GM18505 (cell line): ENCODE data around the gene LMTK2.

Experiments used
- ATAC-seq: cut with Tn5 transposase; IDR thresholded peaks from one replicate; pipeline ENCODE4 v1.9.1; 2021; ENCODE audit not compliant: unreplicated experiment
- POLR2A ChIP-seq: IDR thresholded peaks from 4 replicates; pipeline ENCODE4 v1.6.1; 2011; ENCODE audit warnings: borderline replicate concordance; ENCODE audit not compliant: insufficient read depth, insufficient read length; ENCODE audit errors: extremely low read depth

Gene LMTK2

GRCh38 chr7:98180751-98181150 lies 74.1 kb downstream of the LMTK2 start:
- no peak for ATAC-seq
- no peak for TF ChIP-seq POLR2A

GRCh38 chr7:98185101-98185500 lies 78.4 kb downstream of the LMTK2 start:
- TF ChIP-seq POLR2A, result no peak

DNA sequence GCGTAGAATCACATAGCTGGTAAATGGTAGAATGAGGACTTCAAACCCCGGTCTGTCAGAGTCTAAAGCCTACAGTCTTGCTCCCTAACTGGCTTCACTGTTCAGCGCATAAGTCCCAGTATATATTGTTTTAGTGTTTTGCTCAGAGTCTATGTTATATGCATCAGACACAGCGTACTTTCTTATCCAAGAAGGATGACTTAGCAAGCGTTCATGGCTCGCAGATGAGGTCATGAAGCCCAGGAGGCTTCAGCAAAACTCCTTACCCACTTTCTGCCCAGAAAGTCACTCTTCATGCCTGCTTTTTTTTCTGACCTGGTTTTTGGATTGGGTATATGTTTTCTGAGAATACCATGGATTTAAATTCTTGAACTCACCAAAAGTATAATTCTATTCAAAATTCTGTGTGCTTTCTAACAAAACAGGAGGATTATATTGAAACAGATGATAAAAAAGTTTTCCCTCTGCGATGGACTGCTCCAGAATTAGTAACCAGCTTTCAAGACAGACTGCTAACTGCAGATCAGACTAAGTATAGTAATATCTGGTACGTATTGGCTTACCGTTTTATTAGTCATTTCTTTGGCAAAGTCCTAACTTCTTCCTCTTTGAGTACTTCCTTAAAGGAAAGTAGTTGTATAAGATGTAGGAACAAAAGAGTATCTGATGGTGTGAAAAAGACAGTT lies 79.9 kb downstream of the LMTK2 start:
- TF ChIP-seq POLR2A, result no peak
- ATAC-seq, result no peak

More at GRCh38 chr7:98185101-98185500, 78.4 kb downstream of the LMTK2 start:
- no peak for ATAC-seq

- TF ChIP-seq POLR2A, result no peak
- ATAC-seq, result no peak
Measured at GRCh38 chr7:98187138-98187502, 80.5 kb downstream of the LMTK2 start.

DNA sequence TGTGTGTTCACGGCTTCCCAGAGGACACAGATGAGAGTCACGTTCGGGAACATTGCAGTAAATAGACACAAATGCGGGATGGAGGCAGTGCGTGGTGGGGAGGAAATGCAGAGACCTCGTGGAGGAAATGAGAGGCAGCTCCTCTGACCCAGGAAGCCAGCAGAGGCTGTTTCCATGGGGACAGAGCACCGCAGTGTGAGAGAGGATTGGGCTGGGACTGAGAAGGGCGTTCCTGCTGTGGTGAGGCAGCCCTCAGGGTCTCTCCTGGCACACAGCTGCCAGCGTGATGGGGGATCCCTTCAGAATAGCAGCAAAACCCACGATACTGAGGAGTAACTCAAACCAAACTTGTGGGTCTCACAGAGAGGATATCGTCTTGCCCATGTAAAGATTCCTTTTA lies 82.9 kb downstream of the LMTK2 start:
- ATAC-seq, result no peak
- no peak for TF ChIP-seq POLR2A

DNA sequence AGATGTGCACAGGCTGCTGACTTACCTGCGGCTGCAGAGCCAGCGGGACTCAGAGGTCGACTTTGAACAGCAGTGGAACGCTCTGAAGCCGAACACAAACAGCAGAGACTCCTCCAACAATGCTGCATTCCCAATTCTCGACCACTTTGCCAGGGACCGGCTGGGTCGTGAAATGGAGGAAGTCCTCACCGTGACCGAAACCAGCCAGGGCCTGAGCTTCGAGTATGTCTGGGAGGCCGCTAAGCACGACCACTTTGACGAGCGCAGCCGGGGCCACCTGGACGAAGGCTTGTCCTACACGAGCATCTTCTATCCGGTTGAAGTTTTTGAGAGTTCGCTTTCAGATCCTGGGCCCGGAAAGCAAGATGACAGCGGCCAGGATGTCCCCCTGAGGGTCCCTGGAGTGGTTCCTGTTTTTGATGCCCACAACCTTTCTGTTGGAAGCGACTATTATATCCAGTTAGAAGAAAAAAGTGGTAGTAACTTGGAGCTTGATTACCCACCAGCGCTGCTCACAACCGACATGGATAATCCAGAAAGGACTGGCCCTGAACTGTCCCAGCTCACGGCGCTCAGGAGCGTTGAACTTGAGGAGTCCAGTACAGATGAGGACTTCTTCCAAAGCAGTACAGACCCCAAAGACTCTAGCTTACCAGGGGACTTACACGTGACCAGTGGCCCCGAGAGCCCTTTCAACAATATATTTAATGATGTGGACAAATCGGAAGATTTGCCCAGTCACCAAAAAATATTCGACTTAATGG lies 85.2 kb downstream of the LMTK2 start:
- TF ChIP-seq POLR2A, result no peak
- ATAC-seq, result no peak

DNA sequence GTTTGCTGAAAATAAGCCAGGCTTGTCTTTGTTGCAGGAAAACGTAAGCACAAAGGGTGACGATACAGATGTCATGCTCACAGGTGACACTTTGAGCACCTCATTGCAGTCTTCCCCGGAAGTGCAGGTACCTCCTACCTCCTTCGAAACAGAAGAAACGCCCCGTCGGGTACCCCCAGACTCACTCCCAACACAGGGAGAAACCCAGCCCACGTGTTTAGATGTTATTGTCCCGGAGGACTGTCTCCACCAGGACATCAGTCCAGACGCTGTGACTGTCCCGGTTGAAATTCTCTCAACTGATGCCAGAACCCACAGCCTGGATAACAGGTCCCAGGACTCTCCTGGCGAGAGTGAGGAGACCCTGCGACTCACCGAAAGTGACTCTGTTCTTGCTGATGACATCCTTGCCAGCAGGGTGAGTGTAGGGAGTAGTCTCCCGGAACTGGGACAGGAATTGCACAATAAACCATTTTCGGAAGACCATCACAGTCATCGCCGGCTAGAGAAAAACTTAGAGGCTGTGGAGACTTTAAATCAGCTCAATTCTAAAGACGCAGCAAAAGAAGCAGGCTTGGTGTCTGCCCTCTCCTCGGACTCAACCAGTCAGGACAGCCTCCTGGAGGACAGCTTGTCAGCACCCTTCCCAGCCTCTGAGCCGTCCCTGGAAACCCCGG lies 86.3 kb downstream of the LMTK2 start:
- ATAC-seq, result no peak
- TF ChIP-seq POLR2A, result no peak

DNA sequence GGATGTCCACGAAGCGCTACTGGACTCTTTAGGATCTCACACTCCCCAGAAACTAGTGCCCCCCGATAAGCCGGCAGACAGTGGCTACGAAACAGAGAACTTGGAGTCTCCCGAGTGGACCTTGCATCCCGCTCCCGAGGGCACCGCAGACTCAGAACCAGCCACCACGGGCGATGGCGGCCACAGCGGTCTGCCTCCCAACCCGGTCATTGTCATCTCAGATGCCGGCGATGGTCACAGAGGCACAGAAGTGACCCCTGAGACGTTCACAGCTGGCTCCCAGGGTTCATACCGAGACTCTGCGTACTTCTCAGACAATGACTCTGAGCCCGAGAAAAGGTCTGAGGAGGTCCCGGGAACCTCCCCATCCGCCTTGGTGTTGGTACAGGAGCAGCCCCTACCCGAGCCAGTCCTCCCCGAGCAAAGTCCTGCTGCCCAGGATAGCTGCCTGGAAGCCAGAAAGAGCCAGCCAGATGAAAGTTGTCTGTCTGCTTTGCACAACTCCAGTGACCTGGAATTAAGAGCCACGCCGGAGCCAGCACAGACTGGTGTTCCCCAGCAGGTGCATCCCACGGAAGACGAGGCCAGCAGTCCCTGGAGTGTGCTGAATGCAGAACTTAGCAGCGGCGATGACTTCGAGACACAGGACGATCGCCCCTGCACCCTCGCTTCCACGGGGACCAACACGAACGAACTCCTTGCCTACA lies 87.0 kb downstream of the LMTK2 start:
- ATAC-seq, result no peak
- no peak for TF ChIP-seq POLR2A

DNA sequence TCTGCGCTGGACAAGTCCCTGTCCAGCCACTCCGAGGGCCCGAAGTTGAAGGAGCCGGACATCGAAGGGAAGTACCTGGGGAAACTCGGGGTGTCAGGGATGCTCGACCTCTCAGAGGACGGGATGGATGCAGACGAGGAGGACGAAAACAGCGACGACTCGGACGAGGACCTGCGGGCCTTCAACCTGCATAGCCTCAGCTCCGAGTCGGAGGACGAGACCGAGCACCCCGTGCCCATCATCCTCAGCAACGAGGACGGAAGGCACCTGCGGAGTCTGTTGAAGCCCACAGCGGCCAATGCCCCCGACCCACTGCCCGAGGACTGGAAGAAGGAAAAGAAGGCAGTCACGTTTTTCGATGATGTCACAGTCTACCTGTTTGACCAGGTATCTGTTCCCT lies 87.5 kb downstream of the LMTK2 start:
- TF ChIP-seq POLR2A, result no peak
- ATAC-seq, result no peak

- no peak for TF ChIP-seq POLR2A
- no peak for ATAC-seq
Measured at GRCh38 chr7:98194672-98195457, 88.2 kb downstream of the LMTK2 start.

DNA sequence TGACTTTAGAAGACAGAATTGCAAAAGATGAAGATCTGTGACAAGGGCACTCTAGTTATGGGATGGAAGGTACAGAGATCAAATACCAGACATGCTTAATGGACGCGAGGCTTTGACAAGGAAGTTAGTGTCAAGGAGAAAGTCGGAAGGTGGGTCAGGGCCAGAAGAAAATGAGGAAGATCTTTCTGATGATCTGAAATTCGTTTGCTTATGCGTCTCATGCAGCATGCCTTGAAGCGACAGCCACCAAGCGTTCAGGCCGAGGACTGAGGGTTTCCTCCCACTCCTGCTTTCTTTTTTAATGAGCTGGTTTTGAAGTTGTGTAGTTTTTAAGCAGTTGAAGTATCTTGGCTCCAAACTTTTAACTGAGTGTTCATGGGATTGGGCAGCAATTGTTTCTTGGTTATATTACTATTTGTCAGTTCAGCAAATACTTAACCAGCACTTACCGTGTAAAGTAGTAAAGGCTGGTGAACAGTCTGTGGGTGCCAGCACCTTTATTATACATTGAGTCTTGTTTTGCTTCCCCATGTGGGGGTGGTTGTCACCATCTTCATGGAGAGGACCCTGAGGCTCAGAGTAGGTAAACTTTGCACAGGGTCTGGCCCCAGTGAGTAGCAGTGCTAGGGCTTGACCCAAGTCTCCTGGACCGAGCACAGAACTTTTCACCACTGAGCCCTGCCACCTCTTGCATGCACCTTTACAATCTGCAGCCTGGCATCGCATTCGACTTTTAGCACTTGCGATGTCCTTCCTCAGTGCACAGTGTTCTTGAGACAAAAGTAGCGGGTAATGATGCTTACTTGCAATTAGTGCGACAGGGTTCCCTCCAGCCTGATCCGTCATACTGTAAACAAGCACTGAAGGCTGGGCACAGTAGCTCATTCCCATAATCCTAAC lies 90.3 kb downstream of the LMTK2 start:
- ATAC-seq, result no peak
- no peak for TF ChIP-seq POLR2A

GRCh38 chr7:98199131-98199530 lies 92.5 kb downstream of the LMTK2 start:
- no peak for ATAC-seq
- no peak for TF ChIP-seq POLR2A
